GM12875 (cell line): Measurements from ENCODE around the gene PGM2L1.
"Not testable (repeated sequence)": the region's sequence is repeated elsewhere in the genome, so short reads cannot be mapped to it uniquely, and the experiment has no call there.

Source experiments
- H3K4me3 ChIP-seq: one replicate; pipeline ENCODE4 v1.5.1; 2011; ENCODE audit warnings: low read depth, low read length, control low read depth
- CTCF ChIP-seq: IDR thresholded peaks from 2 replicates; pipeline ENCODE4 v1.5.1; 2011; ENCODE audit warnings: low read depth, mild to moderate bottlenecking, control low read depth, inconsistent platforms, low read length, moderate library complexity, borderline replicate concordance; ENCODE audit not compliant: insufficient read depth

The PGM2L1 gene

GRCh38 chr11:74338963-74339362 is 59.3 kb downstream of the PGM2L1 start:
- TF ChIP-seq CTCF, result no peak
- no peak overlapping the region for H3K4me3 ChIP-seq

DNA sequence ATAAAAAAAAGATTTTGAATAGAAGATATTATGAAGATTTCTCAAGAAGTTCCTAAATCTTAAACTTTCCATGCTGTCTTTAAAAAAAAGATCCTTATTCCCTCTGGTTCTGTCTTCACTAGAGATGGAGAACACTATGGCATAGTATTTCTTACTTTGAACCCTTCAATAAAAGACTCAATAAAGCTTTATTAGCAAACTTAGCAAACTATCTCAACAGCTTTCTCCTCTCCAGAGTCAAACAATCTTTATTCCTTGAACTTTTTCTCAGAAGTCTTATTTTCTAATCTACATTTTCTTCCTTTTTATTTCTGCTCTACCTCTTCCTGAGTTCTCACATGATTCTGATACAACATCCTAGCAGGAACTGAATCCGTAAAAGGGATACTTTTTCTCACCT is 65.0 kb downstream of the PGM2L1 start:
- TF ChIP-seq CTCF, result no peak
- no peak overlapping the region for H3K4me3 ChIP-seq

DNA sequence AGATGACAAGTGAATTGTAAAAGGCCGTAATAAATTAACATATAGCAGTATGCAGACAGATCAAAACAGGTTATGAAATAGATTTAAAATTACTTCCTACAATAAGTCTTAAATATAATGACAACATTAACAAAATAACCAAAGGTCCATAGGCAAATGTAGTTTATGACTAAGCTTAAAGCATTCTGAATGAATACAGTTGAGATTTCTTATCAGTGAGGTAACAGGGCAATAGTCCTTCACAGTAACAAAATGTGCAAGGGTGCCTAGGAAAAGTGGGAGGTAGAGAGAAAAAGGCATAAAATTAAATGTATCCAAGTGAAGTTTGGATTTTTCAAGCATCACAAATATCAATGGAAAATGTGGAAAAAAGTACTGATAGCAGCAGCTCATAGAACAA is 65.9 kb downstream of the PGM2L1 start:
- no peak overlapping the region for H3K4me3 ChIP-seq
- no peak for TF ChIP-seq CTCF

DNA sequence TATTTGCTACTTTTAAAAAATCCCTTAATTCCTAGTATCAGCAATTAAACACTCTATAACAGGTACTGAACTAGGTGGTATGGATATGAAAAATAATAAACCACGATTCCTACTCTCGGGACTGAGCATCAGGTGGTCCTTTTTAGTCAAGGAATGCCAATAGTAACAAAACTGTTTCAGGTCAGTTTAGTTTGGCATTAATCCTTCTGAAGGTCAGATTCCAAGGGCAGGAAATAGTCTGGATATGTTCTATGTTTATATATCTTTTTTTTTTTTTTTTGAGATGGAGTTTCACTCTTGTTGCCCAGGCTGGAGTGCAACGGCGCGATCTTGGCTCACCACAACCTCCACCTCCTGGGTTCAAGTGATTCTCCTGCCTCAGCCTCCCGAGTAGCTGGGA is 67.2 kb downstream of the PGM2L1 start:
- not testable (repeated sequence) for H3K4me3 ChIP-seq

- no peak overlapping the region for H3K4me3 ChIP-seq
- no peak for TF ChIP-seq CTCF
Observed at GRCh38 chr11:74330075-74330858, 68.0 kb downstream of the PGM2L1 start.

DNA sequence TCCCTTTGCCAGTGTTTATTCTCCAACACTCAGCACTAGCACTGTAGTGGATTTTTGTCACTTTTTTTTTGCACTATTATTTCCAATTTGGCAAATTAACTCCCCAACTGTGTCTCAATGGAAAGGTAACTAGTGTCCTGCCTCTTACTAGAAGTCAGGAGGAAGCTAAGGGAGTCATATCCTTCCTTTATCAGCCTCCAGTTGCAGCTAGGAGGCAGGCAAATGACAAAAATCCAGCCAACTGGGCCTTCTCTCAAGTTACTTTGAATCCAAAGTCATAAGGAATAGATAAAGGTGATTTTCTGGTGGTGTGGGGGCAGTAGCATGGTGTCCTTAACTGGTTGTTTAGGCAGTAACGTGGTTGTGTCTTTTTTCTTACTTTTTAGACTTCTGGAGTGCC is 71.2 kb downstream of the PGM2L1 start:
- H3K4me3 ChIP-seq, result no peak overlapping the region
- TF ChIP-seq CTCF, result no peak

DNA sequence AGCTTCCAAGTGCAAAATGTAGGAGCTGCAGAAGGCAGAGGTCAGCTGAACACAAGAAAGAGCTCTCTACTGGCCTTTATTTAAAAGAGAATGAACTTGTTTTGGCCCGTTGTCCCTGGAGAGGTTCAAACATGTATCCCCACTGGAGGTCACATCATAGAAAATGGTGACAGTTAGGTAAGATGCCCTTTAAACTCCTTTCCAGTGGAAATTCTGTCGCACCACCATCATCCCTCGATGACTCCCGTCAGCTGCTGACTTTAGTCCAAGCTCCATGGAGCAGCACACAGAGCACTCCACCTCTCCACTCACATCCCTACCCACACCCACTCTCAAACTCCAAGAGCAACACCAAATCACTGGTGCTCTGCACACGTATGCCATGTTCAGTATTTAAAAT is 71.6 kb downstream of the PGM2L1 start:
- no peak overlapping the region for H3K4me3 ChIP-seq
- TF ChIP-seq CTCF, result no peak
